HepG2 (cell line): ENCODE measurements around the gene FAM53C. TPM values are rescaled to one million over a fixed set of nuclear protein-coding genes. Genes with fewer than 3 reads are reported as not detected.
A peak's percentile ranks its signal among the peaks of the same experiment; 100 is the strongest.

Experiments used
- AGO2 ChIP-seq: fragments of 200-400 bp; formaldehyde crosslinking; optimal IDR thresholded peaks from 2 replicates; pipeline ENCODE3; 2017; ENCODE audit warnings: mild to moderate bottlenecking, low read depth, low read length, moderate library complexity
- HNRNPLL ChIP-seq: fragments of 200-400 bp; formaldehyde crosslinking; IDR thresholded peaks from 2 replicates; pipeline ENCODE4 v1.6.1; 2017; ENCODE audit warnings: mild to moderate bottlenecking, low read depth, low read length; ENCODE audit not compliant: poor library complexity, severe bottlenecking
- MEIS2 ChIP-seq: sonication (generic); formaldehyde crosslinking; IDR thresholded peaks from 2 replicates; pipeline ENCODE4 v1.9.0; 2021; ENCODE audit warnings: mild to moderate bottlenecking, missing genetic modification reagents
- PRPF4 ChIP-seq: fragments of 200-400 bp; formaldehyde crosslinking; IDR thresholded peaks from 2 replicates; pipeline ENCODE4 v1.6.1; 2016; ENCODE audit warnings: low read length, low read depth; ENCODE audit not compliant: poor library complexity, severe bottlenecking
- SNAPC5 ChIP-seq: sonication (generic); formaldehyde crosslinking; IDR thresholded peaks from 2 replicates; pipeline ENCODE4 v1.8.1; 2023; ENCODE audit warnings: mild to moderate bottlenecking, missing genetic modification reagents, borderline replicate concordance
- SRSF4 ChIP-seq: fragments of 200-400 bp; formaldehyde crosslinking; IDR thresholded peaks from one replicate; pipeline ENCODE4 v1.6.1; 2018; ENCODE audit warnings: mild to moderate bottlenecking, low read depth, low read length, moderate library complexity; ENCODE audit not compliant: poor library complexity, severe bottlenecking
- TEF ChIP-seq: sonication (generic); formaldehyde crosslinking; IDR thresholded peaks from 2 replicates; pipeline ENCODE4 v1.5.0; 2020; ENCODE audit warnings: missing genetic modification reagents
- THYN1 ChIP-seq: sonication (generic); formaldehyde crosslinking; IDR thresholded peaks from 2 replicates; pipeline ENCODE4 v1.8.1; 2023; ENCODE audit warnings: low read depth, mild to moderate bottlenecking, moderate library complexity, missing genetic modification reagents, borderline replicate concordance
- XRCC5 ChIP-seq: fragments of 200-400 bp; formaldehyde crosslinking; optimal IDR thresholded peaks from 2 replicates; pipeline ENCODE3; 2017; ENCODE audit warnings: mild to moderate bottlenecking, low read length
- ZBTB38 ChIP-seq: sonication (generic); formaldehyde crosslinking; IDR thresholded peaks from 2 replicates; pipeline ENCODE4 v1.5.1; 2020; ENCODE audit warnings: mild to moderate bottlenecking, missing genetic modification reagents
- ZNF17 ChIP-seq: sonication (generic); formaldehyde crosslinking; IDR thresholded peaks from 2 replicates; pipeline ENCODE4 v1.5.0; 2020; ENCODE audit warnings: mild to moderate bottlenecking, missing genetic modification reagents
- ZNF34 ChIP-seq: sonication (generic); formaldehyde crosslinking; IDR thresholded peaks from 2 replicates; pipeline ENCODE4 v1.4.0; 2020; ENCODE audit warnings: mild to moderate bottlenecking, missing genetic modification reagents, borderline replicate concordance
- ZSCAN31 ChIP-seq: sonication (generic); formaldehyde crosslinking; IDR thresholded peaks from 2 replicates; pipeline ENCODE4 v1.5.0; 2020; ENCODE audit warnings: low read depth, mild to moderate bottlenecking, missing genetic modification reagents
- polyA plus RNA-seq, 8 experiments: library from polyadenylated mRNA; depleted of rRNA in 3 of 8; stranded (reverse) in 7 of 8; unstranded in 1 of 8; fragments of >200 nt; fragmentation: Illumina TruSeq in 4 of 8; extraction: Trizol in 4 of 8; gene quantifications; 2 replicates each; pipeline versions ENCODE4 v1.2.1 to v1.2.3, GENCODE V29; 2011 to 2016; ENCODE audit warnings: low read depth in 4 of 8, missing spikeins in 1 of 8, mixed read lengths in 1 of 8; ENCODE audit not compliant: insufficient read depth in 1 of 8
- total RNA-seq, 5 experiments: library from RNA; depleted of rRNA; stranded (reverse); fragments of >200 nt; fragmentation: Illumina TruSeq; extraction: Trizol; gene quantifications; 2 replicates each; pipeline ENCODE4 v1.2.3, GENCODE V29; 2016; ENCODE audit warnings: low read depth in 1 of 5
- TF ChIP-seq, protein P1 (sequence below): sonication (generic); formaldehyde crosslinking; IDR thresholded peaks from 2 replicates; pipeline ENCODE4 v1.8.1; 2022; ENCODE audit warnings: low read depth, mild to moderate bottlenecking, missing genetic modification reagents
- TF ChIP-seq, protein P2 (sequence below): sonication (generic); formaldehyde crosslinking; conservative IDR thresholded peaks from 2 replicates; pipeline ENCODE4 v1.4.0; 2020; ENCODE audit warnings: mild to moderate bottlenecking, missing genetic modification reagents, moderate library complexity
- TF ChIP-seq, protein P3 (sequence below): sonication (generic); formaldehyde crosslinking; IDR thresholded peaks from 2 replicates; pipeline ENCODE4 v1.5.0; 2020; ENCODE audit warnings: mild to moderate bottlenecking, missing genetic modification reagents
- TF ChIP-seq, protein P4 (sequence below): sonication (generic); formaldehyde crosslinking; IDR thresholded peaks from 2 replicates; pipeline ENCODE4 v1.4.0; 2020; ENCODE audit warnings: missing genetic modification reagents, low read depth, mild to moderate bottlenecking, borderline replicate concordance

FAM53C gene
- total and polyA plus RNA-seq, 2 of the 13 experiments (the other 11 are each of a cell fraction or from before 2014, with no cell fraction given): 26.9 to 30.1 TPM

DNA sequence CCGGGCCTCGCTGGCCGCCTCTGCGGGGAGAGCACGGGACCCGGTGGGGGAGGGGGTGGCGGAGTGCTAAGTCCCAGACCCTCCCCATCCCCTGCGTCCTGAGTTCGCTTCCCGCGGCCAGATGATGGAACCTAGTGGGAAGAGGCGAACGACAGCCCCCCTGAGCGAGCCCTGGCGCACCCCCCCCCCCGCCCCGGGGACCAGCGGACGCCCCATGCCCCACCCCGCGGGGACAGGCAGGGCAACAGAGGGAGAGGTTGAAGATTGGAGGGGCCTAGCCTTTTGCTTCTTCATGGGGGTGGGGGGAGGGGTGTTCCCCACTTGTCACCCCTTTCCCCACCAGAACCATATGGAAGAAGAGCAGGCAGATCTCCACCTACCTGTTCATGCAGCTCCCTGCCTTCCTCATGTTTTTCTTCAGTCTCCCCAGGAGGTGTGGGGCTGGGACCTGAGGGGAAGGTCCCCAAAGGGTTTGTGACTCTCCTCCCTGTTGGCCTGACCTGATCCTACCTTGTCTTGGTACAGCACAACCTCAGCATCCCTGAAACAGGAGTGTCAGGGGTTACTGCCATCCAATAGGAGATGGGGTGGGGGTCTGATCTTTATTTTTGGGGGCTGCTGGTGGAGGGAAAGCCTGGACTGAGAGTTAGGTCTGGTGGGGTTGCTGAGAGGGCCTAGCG is 485 bp downstream of the FAM53C start (continued):
- no peak for TF ChIP-seq SRSF4
- TF ChIP-seq ZBTB38 (CRISPR knock-in tag): 0 out of 2 replicates have a peak, but pooled peaks have one; percentile 5
- TF ChIP-seq MEIS2: no peak
- no peak for TF ChIP-seq TEF (CRISPR knock-in tag)
- TF ChIP-seq, protein P1, sequence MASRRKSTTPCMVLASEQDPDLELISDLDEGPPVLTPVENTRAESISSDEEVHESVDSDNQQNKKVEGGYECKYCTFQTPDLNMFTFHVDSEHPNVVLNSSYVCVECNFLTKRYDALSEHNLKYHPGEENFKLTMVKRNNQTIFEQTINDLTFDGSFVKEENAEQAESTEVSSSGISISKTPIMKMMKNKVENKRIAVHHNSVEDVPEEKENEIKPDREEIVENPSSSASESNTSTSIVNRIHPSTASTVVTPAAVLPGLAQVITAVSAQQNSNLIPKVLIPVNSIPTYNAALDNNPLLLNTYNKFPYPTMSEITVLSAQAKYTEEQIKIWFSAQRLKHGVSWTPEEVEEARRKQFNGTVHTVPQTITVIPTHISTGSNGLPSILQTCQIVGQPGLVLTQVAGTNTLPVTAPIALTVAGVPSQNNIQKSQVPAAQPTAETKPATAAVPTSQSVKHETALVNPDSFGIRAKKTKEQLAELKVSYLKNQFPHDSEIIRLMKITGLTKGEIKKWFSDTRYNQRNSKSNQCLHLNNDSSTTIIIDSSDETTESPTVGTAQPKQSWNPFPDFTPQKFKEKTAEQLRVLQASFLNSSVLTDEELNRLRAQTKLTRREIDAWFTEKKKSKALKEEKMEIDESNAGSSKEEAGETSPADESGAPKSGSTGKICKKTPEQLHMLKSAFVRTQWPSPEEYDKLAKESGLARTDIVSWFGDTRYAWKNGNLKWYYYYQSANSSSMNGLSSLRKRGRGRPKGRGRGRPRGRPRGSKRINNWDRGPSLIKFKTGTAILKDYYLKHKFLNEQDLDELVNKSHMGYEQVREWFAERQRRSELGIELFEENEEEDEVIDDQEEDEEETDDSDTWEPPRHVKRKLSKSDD (CRISPR knock-in tag): no peak
- TF ChIP-seq THYN1: no peak
- TF ChIP-seq, protein P2, sequence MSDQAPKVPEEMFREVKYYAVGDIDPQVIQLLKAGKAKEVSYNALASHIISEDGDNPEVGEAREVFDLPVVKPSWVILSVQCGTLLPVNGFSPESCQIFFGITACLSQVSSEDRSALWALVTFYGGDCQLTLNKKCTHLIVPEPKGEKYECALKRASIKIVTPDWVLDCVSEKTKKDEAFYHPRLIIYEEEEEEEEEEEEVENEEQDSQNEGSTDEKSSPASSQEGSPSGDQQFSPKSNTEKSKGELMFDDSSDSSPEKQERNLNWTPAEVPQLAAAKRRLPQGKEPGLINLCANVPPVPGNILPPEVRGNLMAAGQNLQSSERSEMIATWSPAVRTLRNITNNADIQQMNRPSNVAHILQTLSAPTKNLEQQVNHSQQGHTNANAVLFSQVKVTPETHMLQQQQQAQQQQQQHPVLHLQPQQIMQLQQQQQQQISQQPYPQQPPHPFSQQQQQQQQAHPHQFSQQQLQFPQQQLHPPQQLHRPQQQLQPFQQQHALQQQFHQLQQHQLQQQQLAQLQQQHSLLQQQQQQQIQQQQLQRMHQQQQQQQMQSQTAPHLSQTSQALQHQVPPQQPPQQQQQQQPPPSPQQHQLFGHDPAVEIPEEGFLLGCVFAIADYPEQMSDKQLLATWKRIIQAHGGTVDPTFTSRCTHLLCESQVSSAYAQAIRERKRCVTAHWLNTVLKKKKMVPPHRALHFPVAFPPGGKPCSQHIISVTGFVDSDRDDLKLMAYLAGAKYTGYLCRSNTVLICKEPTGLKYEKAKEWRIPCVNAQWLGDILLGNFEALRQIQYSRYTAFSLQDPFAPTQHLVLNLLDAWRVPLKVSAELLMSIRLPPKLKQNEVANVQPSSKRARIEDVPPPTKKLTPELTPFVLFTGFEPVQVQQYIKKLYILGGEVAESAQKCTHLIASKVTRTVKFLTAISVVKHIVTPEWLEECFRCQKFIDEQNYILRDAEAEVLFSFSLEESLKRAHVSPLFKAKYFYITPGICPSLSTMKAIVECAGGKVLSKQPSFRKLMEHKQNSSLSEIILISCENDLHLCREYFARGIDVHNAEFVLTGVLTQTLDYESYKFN (CRISPR knock-in tag): no peak
- peak; percentile 82 for TF ChIP-seq PRPF4
- TF ChIP-seq, protein P3, sequence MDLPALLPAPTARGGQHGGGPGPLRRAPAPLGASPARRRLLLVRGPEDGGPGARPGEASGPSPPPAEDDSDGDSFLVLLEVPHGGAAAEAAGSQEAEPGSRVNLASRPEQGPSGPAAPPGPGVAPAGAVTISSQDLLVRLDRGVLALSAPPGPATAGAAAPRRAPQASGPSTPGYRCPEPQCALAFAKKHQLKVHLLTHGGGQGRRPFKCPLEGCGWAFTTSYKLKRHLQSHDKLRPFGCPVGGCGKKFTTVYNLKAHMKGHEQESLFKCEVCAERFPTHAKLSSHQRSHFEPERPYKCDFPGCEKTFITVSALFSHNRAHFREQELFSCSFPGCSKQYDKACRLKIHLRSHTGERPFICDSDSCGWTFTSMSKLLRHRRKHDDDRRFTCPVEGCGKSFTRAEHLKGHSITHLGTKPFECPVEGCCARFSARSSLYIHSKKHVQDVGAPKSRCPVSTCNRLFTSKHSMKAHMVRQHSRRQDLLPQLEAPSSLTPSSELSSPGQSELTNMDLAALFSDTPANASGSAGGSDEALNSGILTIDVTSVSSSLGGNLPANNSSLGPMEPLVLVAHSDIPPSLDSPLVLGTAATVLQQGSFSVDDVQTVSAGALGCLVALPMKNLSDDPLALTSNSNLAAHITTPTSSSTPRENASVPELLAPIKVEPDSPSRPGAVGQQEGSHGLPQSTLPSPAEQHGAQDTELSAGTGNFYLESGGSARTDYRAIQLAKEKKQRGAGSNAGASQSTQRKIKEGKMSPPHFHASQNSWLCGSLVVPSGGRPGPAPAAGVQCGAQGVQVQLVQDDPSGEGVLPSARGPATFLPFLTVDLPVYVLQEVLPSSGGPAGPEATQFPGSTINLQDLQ: no peak
- no peak for TF ChIP-seq ZSCAN31 (CRISPR knock-in tag)
- peak; percentile 9 for TF ChIP-seq HNRNPLL
- TF ChIP-seq XRCC5: peak; percentile 32
- peak; percentile 22; the same call in 1 of the 2 replicates for TF ChIP-seq ZNF34 (CRISPR knock-in tag)
- no peak for TF ChIP-seq ZNF17 (CRISPR knock-in tag)
- TF ChIP-seq, protein P4, sequence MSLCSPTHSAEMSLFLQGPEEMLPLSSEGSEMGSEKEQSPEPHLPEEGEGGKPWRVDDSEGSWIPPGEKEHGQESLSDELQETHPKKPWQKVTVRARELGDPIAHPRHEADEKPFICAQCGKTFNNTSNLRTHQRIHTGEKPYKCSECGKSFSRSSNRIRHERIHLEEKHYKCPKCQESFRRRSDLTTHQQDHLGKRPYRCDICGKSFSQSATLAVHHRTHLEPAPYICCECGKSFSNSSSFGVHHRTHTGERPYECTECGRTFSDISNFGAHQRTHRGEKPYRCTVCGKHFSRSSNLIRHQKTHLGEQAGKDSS (CRISPR knock-in tag): no peak
- peak; percentile 14 for TF ChIP-seq AGO2
- TF ChIP-seq SNAPC5 (CRISPR knock-in tag): peak; percentile 3; the same call in 1 of the 2 replicates
